Panc1 (cell line): ENCODE measurements around the gene KRT34.

Experiments used
- POLR2AphosphoS5 ChIP-seq: IDR thresholded peaks from 2 replicates; pipeline ENCODE4 v1.6.1; 2012; ENCODE audit warnings: mild to moderate bottlenecking, low read depth, low read length, moderate library complexity
- REST ChIP-seq, 2 experiments: IDR thresholded peaks; 2 replicates each; pipeline ENCODE4 v1.6.1; 2011 to 2012; ENCODE audit warnings: low read depth in 2 of 2, control low read depth in 1 of 2, low read length in 1 of 2, mild to moderate bottlenecking in 1 of 2, moderate library complexity in 1 of 2; ENCODE audit not compliant: insufficient read depth in 1 of 2
- SIN3A ChIP-seq: IDR thresholded peaks from 2 replicates; pipeline ENCODE4 v1.6.1; 2012; ENCODE audit warnings: low read depth, mild to moderate bottlenecking, low read length, moderate library complexity, borderline replicate concordance; ENCODE audit not compliant: insufficient read depth
- TCF7L2 ChIP-seq: IDR thresholded peaks from 2 replicates; pipeline ENCODE4 v1.6.1; 2011; ENCODE audit warnings: mild to moderate bottlenecking, low read depth, low read length, inconsistent platforms
- TF ChIP-seq, protein P1 (sequence below): fragments of 450-650 bp; IDR thresholded peaks from 2 replicates; pipeline ENCODE4 v1.5.1; 2017; ENCODE audit warnings: mild to moderate bottlenecking

DNA sequence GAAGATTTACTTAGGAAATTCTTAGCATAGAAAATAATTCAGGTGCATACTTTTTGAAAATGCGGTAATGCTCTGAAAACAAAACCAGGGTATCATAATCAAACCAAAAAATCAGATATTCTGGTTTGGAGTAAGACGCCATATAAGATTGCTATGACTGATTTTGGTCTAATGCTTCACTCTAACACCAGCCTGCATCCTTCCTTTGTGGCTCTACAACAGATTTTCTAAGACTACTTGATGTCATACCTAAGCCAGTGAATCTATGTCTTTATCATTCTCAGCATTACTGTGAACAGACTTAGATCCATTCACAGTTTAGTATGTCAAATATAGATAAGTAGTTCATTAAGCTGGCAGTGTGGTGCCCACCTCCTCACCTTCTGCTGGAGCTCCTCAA lies 13.1 kb downstream of the KRT34 start:
- TF ChIP-seq REST (IDR thresholded peaks at IDR 0.05; ENCODE audit: insufficient read depth in 1 of 2, low read depth in 2 of 2, low read length in 1 of 2) (no peak), SIN3A (no peak), TCF7L2 (no peak), POLR2AphosphoS5 (no peak)
- TF ChIP-seq, protein P1, sequence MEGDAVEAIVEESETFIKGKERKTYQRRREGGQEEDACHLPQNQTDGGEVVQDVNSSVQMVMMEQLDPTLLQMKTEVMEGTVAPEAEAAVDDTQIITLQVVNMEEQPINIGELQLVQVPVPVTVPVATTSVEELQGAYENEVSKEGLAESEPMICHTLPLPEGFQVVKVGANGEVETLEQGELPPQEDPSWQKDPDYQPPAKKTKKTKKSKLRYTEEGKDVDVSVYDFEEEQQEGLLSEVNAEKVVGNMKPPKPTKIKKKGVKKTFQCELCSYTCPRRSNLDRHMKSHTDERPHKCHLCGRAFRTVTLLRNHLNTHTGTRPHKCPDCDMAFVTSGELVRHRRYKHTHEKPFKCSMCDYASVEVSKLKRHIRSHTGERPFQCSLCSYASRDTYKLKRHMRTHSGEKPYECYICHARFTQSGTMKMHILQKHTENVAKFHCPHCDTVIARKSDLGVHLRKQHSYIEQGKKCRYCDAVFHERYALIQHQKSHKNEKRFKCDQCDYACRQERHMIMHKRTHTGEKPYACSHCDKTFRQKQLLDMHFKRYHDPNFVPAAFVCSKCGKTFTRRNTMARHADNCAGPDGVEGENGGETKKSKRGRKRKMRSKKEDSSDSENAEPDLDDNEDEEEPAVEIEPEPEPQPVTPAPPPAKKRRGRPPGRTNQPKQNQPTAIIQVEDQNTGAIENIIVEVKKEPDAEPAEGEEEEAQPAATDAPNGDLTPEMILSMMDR, result no peak
